Type B pancreatic cell (in vitro differentiated cells): ENCODE measurements around the gene KRTAP12-3. TPM values are rescaled to one million over a fixed set of nuclear protein-coding genes. Genes with fewer than 3 reads are reported as not detected.

Experiments
- DNase-seq: peaks from one replicate; pipeline ENCODE4 v3.0.0; 2021; ENCODE audit warnings: mixed read lengths; ENCODE audit not compliant: unreplicated experiment; ENCODE audit errors: extremely low spot score
- H3K27ac Mint-ChIP-seq: 2 replicates; pipeline ENCODE4 v1.8.0; 2021; ENCODE audit warnings: mild to moderate bottlenecking, mixed read lengths
- H3K27me3 Mint-ChIP-seq: 2 replicates; pipeline ENCODE4 v1.8.0; 2021; ENCODE audit warnings: mixed read lengths
- H3K36me3 Mint-ChIP-seq: 2 replicates; pipeline ENCODE4 v1.8.0; 2021; ENCODE audit warnings: mixed read lengths
- H3K4me1 Mint-ChIP-seq: one replicate; pipeline ENCODE4 v1.8.0; 2021; ENCODE audit warnings: mixed read lengths; ENCODE audit not compliant: unreplicated experiment
- H3K4me3 Mint-ChIP-seq: 2 replicates; pipeline ENCODE4 v1.8.0; 2021; ENCODE audit warnings: mild to moderate bottlenecking, mixed read lengths
- H3K9me3 Mint-ChIP-seq: 2 replicates; pipeline ENCODE4 v1.8.0; 2021; ENCODE audit warnings: mixed read lengths
- total RNA-seq: library from RNA; stranded (reverse); gene quantifications from 2 replicates; pipeline ENCODE4 v1.2.1, GENCODE V29; 2021; ENCODE audit warnings: low replicate concordance
- TF ChIP-seq, protein P1 (sequence below): fragments of 200-600 bp; sonication (generic); conservative IDR thresholded peaks from 2 replicates; pipeline ENCODE4 v1.5.0; 2021; ENCODE audit warnings: antibody characterized with exemption, mild to moderate bottlenecking

KRTAP12-3 gene
- total RNA-seq, 1 donor from 2014 or later = not detected

DNA sequence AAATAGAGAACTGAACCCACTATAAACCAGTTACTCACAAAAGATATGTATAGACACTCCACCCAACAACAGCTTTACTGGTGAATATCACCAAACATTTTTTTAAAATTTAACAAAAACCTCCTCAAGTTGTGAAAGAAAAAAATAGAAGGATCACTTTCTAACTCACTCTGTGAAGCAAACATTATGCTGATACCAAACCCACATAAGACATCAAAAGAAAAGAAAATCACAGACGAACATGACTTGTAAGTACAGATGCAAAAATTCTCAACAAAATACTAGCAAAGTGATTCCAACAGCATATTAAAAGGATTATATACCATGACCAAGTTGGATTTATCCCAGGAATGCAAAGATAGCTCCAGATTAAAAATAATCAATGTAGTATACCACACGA is 34.0 kb downstream of the KRTAP12-3 start:
- TF ChIP-seq, protein P1, sequence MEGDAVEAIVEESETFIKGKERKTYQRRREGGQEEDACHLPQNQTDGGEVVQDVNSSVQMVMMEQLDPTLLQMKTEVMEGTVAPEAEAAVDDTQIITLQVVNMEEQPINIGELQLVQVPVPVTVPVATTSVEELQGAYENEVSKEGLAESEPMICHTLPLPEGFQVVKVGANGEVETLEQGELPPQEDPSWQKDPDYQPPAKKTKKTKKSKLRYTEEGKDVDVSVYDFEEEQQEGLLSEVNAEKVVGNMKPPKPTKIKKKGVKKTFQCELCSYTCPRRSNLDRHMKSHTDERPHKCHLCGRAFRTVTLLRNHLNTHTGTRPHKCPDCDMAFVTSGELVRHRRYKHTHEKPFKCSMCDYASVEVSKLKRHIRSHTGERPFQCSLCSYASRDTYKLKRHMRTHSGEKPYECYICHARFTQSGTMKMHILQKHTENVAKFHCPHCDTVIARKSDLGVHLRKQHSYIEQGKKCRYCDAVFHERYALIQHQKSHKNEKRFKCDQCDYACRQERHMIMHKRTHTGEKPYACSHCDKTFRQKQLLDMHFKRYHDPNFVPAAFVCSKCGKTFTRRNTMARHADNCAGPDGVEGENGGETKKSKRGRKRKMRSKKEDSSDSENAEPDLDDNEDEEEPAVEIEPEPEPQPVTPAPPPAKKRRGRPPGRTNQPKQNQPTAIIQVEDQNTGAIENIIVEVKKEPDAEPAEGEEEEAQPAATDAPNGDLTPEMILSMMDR = no peak
- Mint-ChIP-seq H3K36me3 (no peaks in the 10 kb centered on the region), H3K27ac (no peak overlapping the region), H3K27me3 (peaks cover 66% of the 10 kb centered on the region), H3K4me1 (peaks cover 14% of the 10 kb centered on the region), H3K9me3 (peaks cover 17% of the 10 kb centered on the region), H3K4me3 (no peak overlapping the region)
- no peak for DNase-seq

DNA sequence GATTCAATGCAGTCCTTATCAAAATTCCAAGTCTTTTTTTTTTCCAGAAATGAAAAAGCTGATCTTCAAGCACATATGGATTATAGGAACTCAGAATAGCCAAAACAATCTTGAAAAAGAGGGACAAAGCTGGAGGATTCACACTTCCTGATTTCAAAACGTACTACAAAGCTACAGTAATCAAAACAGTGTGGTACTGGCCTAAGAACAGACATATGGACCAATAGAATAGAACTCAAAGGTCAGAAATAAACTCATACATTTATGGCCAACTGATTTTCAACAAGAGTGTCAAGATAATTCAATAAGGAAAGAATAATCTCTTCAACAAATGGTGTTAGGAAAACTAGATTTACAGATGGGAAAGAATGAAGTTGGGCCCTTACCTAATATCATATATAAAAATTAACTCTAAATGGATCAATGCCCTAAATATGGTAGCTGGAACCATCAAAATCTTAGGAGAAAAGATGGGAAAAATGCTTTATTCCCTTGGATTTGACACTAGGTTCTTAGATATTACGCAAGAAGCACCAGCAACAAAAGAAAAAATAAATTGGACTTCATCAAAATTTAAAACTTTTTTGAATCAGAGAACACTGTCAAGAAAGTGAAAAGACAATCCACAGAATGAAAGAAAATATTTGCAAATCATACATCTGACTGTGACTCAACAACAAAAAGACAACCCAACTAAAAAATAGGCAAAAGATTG is 35.2 kb downstream of the KRTAP12-3 start:
- Mint-ChIP-seq H3K4me1 (peaks cover 3% of the 10 kb centered on the region), H3K27ac (no peak overlapping the region), H3K9me3 (peaks cover 17% of the 10 kb centered on the region), H3K27me3 (peaks cover 63% of the 10 kb centered on the region), H3K36me3 (no peaks in the 10 kb centered on the region), H3K4me3 (no peak overlapping the region)
- no peak for DNase-seq
- TF ChIP-seq, protein P1 = no peak

DNA sequence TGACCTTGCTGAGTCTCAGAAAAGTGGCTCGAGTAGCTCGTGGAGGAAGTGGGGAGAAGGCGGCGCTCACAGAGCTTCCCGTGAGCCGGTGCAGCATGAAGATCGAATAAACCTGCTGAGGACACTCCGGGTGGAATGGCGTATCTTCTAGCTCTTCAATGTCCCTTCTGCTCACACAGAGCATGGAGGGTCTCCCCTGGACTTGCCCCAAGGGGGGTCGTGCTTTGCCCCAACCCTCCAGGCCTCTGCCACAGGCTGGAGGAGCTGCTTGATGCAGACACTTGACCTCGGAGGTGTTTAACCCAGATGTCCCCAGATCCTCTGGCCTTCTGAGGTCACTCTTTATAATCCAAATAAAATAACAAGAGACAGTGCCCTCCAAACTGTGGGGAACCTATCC is 37.0 kb downstream of the KRTAP12-3 start:
- Mint-ChIP-seq H3K27me3 (peaks cover 73% of the 10 kb centered on the region), H3K36me3 (no peaks in the 10 kb centered on the region), H3K4me1 (peaks cover 5% of the 10 kb centered on the region), H3K9me3 (peaks cover 17% of the 10 kb centered on the region), H3K27ac (no peak overlapping the region), H3K4me3 (no peak overlapping the region)
- TF ChIP-seq, protein P1 = no peak
- no peak for DNase-seq

DNA sequence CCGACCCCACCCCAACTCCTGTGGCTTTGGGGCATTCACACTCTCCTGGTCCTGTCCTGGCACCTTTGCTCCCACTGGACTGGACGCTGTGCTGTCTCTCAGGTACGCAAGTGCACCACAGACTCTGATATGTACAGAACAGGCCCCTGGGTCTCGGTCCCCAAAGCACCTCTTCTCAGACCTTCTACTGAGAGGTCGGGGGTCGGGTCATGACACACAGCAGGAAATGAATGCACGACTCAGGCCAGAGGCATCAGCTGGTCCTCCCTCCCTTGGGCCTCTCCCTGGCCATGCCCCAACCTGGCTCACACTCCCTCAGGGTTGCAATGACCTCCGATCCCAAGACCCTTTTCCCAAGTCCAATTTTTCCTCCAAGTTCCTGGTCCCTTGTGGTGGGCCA is 37.5 kb downstream of the KRTAP12-3 start:
- DNase-seq = no peak
- Mint-ChIP-seq H3K9me3 (peaks cover 17% of the 10 kb centered on the region), H3K4me3 (no peak overlapping the region), H3K4me1 (peaks cover 5% of the 10 kb centered on the region), H3K27ac (no peak overlapping the region), H3K27me3 (peaks cover 73% of the 10 kb centered on the region), H3K36me3 (no peaks in the 10 kb centered on the region)
- TF ChIP-seq, protein P1 = no peak

DNA sequence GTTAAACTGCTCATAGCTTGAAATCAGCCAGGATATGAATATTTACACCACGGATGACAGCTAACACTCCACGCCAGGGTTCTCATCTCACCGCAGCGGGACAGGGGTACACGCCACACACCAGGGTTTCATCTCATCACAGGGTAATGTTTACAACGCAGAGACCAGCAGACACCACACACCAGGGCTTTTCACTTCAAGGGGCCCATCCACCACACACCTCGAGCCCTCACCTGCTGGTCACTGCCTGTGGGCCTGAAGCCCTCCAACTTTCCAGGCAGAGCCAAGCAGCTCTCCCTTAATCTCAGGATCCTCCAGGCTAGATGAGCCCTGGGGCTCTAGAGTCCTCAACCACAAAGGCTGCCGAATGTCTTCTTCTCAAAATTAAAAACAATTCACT is 37.9 kb downstream of the KRTAP12-3 start:
- DNase-seq = no peak
- TF ChIP-seq, protein P1 = no peak
- no peak overlapping the region for H3K4me3 Mint-ChIP-seq
- H3K36me3 Mint-ChIP-seq = no peaks in the 10 kb centered on the region
- H3K27ac Mint-ChIP-seq = no peak overlapping the region
- peaks cover 17% of the 10 kb centered on the region for H3K9me3 Mint-ChIP-seq
- H3K4me1 Mint-ChIP-seq = peaks cover 5% of the 10 kb centered on the region
- peaks cover 69% of the 10 kb centered on the region for H3K27me3 Mint-ChIP-seq
